Endodermal cell (in vitro differentiated cells): Measurements from ENCODE around the gene ABI3. TPM values are rescaled to one million over a fixed set of nuclear protein-coding genes. Genes with fewer than 3 reads are reported as not detected.
A peak's percentile ranks its signal among the peaks of the same experiment; 100 is the strongest.

ENCODE experiments used
- DNase-seq: peaks from one replicate; pipeline ENCODE4 v3.0.0-alpha.2; 2017
- H3K27ac ChIP-seq: 2 replicates; pipeline ENCODE4 v1.5.1; 2013; ENCODE audit warnings: mild to moderate bottlenecking, low read depth, low read length, moderate library complexity
- H3K27me3 ChIP-seq: 2 replicates; pipeline ENCODE4 v1.6.1; 2013; ENCODE audit warnings: mild to moderate bottlenecking, low read length, moderate library complexity; ENCODE audit not compliant: insufficient read depth, control insufficient read depth, poor library complexity, severe bottlenecking
- H3K36me3 ChIP-seq: 2 replicates; pipeline ENCODE4 v1.7.0; 2013; ENCODE audit warnings: mild to moderate bottlenecking, low read length, moderate library complexity; ENCODE audit not compliant: control insufficient read depth, insufficient read depth
- H3K4me1 ChIP-seq: one replicate; pipeline ENCODE4 v1.7.0; 2013; ENCODE audit warnings: low read length; ENCODE audit not compliant: control insufficient read depth, insufficient read depth
- H3K4me3 ChIP-seq: 2 replicates; pipeline ENCODE4 v1.5.1; 2013; ENCODE audit warnings: mild to moderate bottlenecking, low read length, moderate library complexity
- H3K9ac ChIP-seq: 2 replicates; pipeline ENCODE4 v1.6.1; 2013; ENCODE audit warnings: mild to moderate bottlenecking, low read length, moderate library complexity; ENCODE audit not compliant: poor library complexity, severe bottlenecking; ENCODE audit errors: extremely low read depth
- H3K9me3 ChIP-seq: 2 replicates; pipeline ENCODE4 v1.6.1; 2013; ENCODE audit warnings: mild to moderate bottlenecking, low read length, moderate library complexity; ENCODE audit not compliant: control insufficient read depth
- H3K27ac Mint-ChIP-seq: 2 replicates; pipeline ENCODE4 v1.8.0; 2020; ENCODE audit warnings: mixed read lengths
- H3K27me3 Mint-ChIP-seq: 2 replicates; pipeline ENCODE4 v1.8.0; 2021; ENCODE audit warnings: mild to moderate bottlenecking, mixed read lengths; ENCODE audit not compliant: insufficient read depth
- H3K36me3 Mint-ChIP-seq: 2 replicates; pipeline ENCODE4 v1.8.0; 2020; ENCODE audit warnings: low read depth, mixed read lengths
- H3K4me1 Mint-ChIP-seq: 2 replicates; pipeline ENCODE4 v1.8.0; 2020; ENCODE audit warnings: mixed read lengths
- H3K4me3 Mint-ChIP-seq: 2 replicates; pipeline ENCODE4 v1.8.0; 2020; ENCODE audit warnings: mild to moderate bottlenecking, moderate library complexity, mixed read lengths
- H3K9me3 Mint-ChIP-seq: 2 replicates; pipeline ENCODE4 v1.8.0; 2020; ENCODE audit warnings: mild to moderate bottlenecking, mixed read lengths
- CTCF ChIP-seq: fragments of 200-600 bp; sonication (generic); conservative IDR thresholded peaks from 2 replicates; pipeline ENCODE4 v1.5.0; 2021; ENCODE audit warnings: antibody characterized with exemption, mild to moderate bottlenecking
- WGBS, 2 experiments: methylation state at CpG; one replicate each; pipeline versions ENCODE4 v1.1.5 to v1.1.7; 2013; ENCODE audit warnings: missing lambda C conversion rate in 2 of 2, mixed read lengths in 1 of 2; ENCODE audit not compliant: insufficient coverage in 1 of 2, insufficient read length in 1 of 2; 5-methylcytosine and 5-hydroxymethylcytosine counted together
- total RNA-seq, 2 donors: library from RNA; stranded (reverse); fragmentation: NEBNext Ultra II Directional in 1 of 2; extraction: Animal tissue kit (Norgen Biotek cat#: 25700) in 1 of 2; gene quantifications; 2 replicates in 1 of 2; 3 replicates in 1 of 2; pipeline ENCODE4 v1.2.1, GENCODE V29; 2021

Gene ABI3
- total RNA-seq, 2 donors from 2014 or later = 0.58 to 1.7 TPM

- Histone ChIP-seq H3K36me3 (no peaks in the 10 kb centered on the region), H3K9ac (no peak overlapping the region), H3K4me3 (peak overlapping the region; percentile 24), H3K9me3 (no peaks in the 10 kb centered on the region), H3K27me3 (peaks cover 59% of the 10 kb centered on the region), H3K4me1 (peaks cover 8% of the 10 kb centered on the region), H3K27ac (no peak overlapping the region)
- Mint-ChIP-seq H3K36me3 (no peaks in the 10 kb centered on the region), H3K27ac (no peak overlapping the region), H3K4me1 (peaks cover 22% of the 10 kb centered on the region), H3K4me3 (peak overlapping the region; percentile 51), H3K9me3 (no peaks in the 10 kb centered on the region), H3K27me3 (peaks cover 80% of the 10 kb centered on the region)
- WGBS, 2 experiments = 17 to 24% methylated on average over 35 to 95 of the region's 95 CpGs
- no peak for TF ChIP-seq CTCF
- peak; percentile 92 for DNase-seq
These were observed 13.9 kb downstream of the ABI3 start for GRCh38 chr17:49224198-49224996.

GRCh38 chr17:49224997-49225337, 14.5 kb downstream of the ABI3 start:
- peaks cover 82% of the 10 kb centered on the region for H3K27me3 Mint-ChIP-seq
- H3K4me3 Mint-ChIP-seq = peak overlapping the region; percentile 51

GRCh38 chr17:49225554-49226236, 15.2 kb downstream of the ABI3 start:
- Mint-ChIP-seq H3K4me1 (peaks cover 25% of the 10 kb centered on the region), H3K4me3 (no peak overlapping the region), H3K27me3 (peaks cover 87% of the 10 kb centered on the region), H3K9me3 (no peaks in the 10 kb centered on the region), H3K27ac (no peak overlapping the region), H3K36me3 (no peaks in the 10 kb centered on the region)
- Histone ChIP-seq H3K9ac (no peak overlapping the region), H3K9me3 (no peaks in the 10 kb centered on the region), H3K27me3 (peaks cover 59% of the 10 kb centered on the region), H3K4me3 (no peak overlapping the region), H3K27ac (no peak overlapping the region), H3K4me1 (peaks cover 8% of the 10 kb centered on the region), H3K36me3 (no peaks in the 10 kb centered on the region)
- 91 to 100% methylated on average over 2 to 8 of the region's 8 CpGs for WGBS, 2 experiments
- peak; percentile 56 for DNase-seq
- TF ChIP-seq CTCF = no peak

More at GRCh38 chr17:49224997-49225337, 14.5 kb downstream of the ABI3 start:
- Mint-ChIP-seq H3K4me1 (peaks cover 25% of the 10 kb centered on the region), H3K36me3 (no peaks in the 10 kb centered on the region), H3K27ac (no peak overlapping the region), H3K9me3 (no peaks in the 10 kb centered on the region)
- DNase-seq = no peak
- no peaks in the 10 kb centered on the region for H3K36me3 ChIP-seq
- 29 to 35% methylated on average over 1 to 11 of the region's 11 CpGs for WGBS, 2 experiments
- no peak overlapping the region for H3K9ac ChIP-seq
- H3K27ac ChIP-seq = no peak overlapping the region
- peak overlapping the region; percentile 24 for H3K4me3 ChIP-seq
- H3K27me3 ChIP-seq = peaks cover 59% of the 10 kb centered on the region
- H3K9me3 ChIP-seq = no peaks in the 10 kb centered on the region
- H3K4me1 ChIP-seq = peaks cover 8% of the 10 kb centered on the region
- no peak for TF ChIP-seq CTCF
